HG03280 (cell line): ENCODE measurements around the gene ZNF532.
A peak's percentile ranks its signal among the peaks of the same experiment; 100 is the strongest.

Source experiments
- ATAC-seq: cut with Tn5 transposase; IDR thresholded peaks from one replicate; pipeline ENCODE4 v1.9.1; 2021; ENCODE audit warnings: mild to moderate bottlenecking, moderate library complexity; ENCODE audit not compliant: unreplicated experiment

ZNF532 gene

DNA sequence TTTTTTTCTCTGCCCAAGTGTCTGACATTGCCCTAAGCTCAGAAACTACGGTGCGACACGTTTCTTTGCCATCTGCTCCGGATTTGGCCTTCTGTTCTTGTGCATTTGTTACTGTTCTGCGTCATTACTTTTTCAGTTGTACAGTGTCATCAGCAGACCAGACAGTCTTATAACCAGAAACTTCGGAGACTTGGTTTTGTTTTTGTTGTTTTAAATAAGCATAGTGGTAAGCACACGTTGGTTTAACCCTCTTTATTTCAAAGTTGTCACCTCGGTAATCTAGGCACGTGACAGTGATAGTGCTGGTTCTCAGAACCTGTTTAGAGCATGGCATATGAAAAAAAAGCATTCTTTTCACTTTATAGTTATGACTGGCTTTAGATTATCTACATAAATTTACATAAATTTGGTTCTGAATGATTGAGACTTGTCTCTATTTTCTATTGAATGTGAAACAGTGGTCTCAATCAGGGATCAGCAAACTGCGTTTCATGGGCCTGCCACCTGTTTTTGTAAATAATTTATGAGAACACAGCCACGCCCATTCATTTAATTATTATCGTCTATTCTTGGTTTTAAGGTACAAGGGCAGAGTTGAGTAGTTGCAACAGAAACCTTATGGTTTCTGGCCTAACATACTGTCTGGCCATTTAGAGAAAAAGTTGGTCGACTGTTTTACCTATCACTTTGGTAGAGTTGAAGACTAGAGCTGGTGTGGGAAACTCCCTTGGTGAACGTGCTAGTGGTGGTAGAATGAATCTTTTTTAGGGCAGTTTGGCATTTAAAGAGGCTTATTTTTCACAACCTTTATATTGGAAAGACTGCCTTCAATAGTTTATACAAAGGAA, 106.5 kb downstream of the ZNF532 start:
- peak; percentile 54 for ATAC-seq

GRCh38 chr18:58975296-58975695, 110.6 kb downstream of the ZNF532 start:
- no peak for ATAC-seq

- no peak for ATAC-seq
Observed at GRCh38 chr18:58975781-58976180, 111.1 kb downstream of the ZNF532 start.

DNA sequence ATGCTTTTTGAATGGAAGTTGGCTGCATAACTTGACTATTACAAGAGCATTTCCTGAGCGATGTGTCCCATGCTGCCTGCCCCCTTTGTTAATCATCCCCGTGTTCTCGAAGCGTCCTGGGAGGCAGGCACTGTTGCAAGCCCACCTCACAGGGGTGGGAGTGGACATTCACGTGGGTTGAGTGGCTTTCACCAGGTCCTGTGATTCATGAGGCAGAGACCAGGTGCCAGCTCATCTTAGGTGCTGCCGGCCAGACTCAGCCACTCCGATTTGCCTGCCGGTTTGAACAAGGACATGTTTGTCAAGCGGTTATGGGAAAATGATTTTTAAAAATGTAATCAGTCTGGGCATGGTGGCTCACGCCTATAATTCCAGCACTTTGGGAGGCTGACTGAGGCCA, 112.5 kb downstream of the ZNF532 start:
- no peak for ATAC-seq

- no peak for ATAC-seq
Observed at GRCh38 chr18:58977801-58978200, 113.1 kb downstream of the ZNF532 start.

GRCh38 chr18:58978916-58979315, 114.2 kb downstream of the ZNF532 start:
- no peak for ATAC-seq

DNA sequence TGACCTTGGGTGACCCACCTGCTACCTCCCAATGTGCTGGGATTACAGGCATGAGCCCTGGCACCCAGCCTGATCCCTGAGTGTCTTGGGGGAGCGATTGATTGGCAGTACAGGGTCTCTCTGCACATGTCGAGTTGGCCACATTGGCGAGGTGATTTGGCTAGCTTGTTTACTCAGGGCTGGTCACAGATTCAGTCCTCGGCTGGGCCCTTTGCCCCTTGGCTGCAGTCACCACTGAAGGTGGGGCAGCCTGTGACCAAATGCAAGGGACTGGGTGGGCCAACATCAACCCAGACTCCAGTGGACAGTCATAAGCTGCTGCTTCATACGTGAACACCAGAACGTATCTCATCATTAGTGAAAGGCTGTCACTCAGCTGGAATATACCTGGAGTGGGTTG, 114.9 kb downstream of the ZNF532 start:
- no peak for ATAC-seq

- no peak for ATAC-seq
Observed at GRCh38 chr18:58980991-58981390, 116.3 kb downstream of the ZNF532 start.

GRCh38 chr18:58983260-58984155, 118.8 kb downstream of the ZNF532 start:
- no peak for ATAC-seq

- no peak for ATAC-seq
Observed at GRCh38 chr18:58988600-58988999, 123.9 kb downstream of the ZNF532 start.

DNA sequence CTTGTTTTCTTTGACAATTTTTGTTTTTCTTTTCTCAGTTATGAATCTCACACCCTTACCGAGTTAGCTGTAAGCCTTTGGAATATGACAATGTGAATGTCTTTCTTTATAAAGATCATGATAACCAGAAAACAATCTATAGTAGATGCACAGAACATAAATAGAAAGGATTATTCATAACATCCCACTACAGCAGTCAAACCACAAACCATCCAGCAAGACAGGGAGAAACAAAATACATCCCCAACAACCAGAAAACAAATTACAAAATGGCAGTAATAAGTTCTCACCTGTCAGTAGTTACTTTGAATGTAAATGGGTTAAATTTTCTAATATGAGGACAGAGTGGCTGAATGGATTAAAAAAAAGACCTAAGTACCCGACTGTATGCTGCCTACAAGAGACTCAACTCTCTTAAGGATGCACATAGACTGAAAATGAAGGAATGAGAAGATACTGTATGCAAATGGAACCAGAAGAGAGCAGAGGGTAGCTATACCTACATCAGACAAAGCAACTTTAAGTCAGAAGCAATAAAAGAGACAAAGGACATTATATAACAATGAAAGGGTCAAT, 124.6 kb downstream of the ZNF532 start:
- ATAC-seq = no peak

DNA sequence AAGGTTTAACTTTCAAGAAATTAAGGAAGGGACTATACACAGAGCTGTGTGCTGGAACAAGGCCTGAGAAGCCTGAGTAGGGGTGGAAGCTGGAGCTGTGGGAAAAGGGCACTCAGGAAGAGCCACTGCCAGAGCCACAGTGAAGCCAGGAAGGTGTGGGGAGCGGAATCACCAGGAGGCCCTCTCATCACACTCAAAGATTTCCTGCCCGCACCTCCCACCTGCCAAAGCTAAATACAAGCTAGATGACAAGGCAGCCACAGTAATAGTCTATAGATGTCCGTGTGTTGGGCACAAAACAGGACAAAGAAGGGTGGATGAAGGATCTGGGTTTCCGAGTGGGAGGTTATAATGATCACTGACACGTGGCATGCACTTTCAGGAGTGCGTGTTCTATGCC, 126.0 kb downstream of the ZNF532 start:
- ATAC-seq = no peak

DNA sequence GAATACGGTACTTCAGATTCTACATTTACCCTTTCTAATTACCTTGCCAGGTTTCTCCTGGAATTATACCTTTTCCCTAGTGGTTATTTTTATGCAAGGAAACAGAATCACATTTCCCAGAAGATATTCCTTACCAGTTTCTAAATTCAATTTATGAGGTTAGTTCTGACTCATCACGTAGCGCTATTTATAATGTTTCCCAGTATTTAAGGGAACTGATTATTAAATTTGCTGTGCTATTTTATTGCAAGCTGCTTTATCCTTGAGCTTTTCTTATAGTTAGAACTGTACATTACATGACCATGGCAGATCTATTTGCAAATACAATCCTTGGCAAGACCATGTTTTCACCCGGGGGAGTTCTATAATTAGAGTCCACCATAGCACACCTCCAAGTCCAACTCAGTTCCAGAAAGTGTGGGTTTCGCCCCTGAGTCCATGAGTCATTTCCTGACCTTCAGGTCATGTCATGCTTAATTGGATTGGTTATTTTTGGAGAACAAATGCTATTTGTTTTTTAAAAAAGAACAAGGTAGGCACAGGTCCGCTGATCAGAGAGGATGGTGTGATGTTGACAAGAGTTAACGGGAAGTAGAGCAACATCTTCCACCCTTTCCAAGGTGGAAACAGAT, 126.6 kb downstream of the ZNF532 start:
- peak; percentile 66 for ATAC-seq

DNA sequence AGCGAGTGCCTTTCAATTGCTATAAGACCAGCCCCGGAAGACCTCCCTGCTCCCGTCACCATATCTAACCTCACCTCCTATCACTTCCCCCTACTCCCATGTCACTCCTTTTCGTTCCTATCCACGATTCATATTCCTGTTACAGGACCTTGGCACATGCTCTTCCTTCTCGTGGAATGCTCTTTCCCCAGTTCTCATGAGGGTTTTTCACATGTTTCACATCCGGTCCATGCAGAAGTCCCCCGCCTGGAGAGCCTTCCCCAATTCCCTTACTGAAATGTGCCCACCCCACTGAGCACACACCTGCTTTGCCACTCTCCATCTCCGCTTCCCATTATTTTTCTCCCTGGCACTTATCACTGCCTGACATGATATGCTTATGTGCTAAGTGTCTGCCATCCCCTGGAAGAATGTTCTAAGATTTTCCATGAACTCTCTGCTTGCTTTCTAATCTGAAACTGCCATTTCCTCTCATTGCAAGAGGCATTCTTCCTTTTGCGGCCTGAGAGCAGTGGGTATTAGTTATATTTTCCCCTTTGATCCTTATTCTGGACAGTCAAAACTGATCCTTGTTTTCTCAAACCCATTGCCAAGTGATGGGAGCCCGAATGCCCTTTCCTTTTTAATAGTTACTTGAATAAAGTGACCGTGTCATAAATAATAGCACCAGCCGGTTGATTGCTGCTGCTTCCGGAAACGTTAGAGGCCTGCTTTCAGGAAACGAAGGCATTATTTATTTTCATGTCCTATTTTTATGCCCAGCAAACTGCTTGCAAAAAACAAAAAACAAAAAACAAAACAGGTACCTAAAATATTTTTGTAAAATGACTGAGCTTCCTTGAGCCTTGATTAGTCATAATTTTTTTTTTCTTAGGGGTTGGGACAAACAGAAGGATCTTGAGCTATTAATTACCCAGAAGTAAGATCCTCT, 127.9 kb downstream of the ZNF532 start:
- ATAC-seq = no peak

DNA sequence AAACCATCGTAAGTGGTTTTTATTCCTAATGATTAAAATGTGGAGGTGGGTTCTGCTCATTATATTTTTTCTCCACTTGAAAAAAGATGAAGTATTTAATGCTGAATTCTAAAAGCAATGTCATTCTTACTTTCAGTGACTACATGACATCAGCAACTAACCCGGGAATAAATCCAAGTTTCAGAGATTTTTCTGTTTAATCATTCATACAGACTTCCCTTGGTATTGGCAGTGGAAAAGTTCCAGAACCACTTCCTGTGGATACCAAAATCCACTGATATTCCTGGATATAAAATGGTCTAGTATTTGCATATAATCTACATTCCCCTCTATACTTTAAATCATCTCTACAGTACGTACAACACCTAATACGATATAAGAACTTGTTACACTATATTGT, 128.6 kb downstream of the ZNF532 start:
- ATAC-seq = no peak

- ATAC-seq = no peak
Observed at GRCh38 chr18:58995663-58996062, 131.0 kb downstream of the ZNF532 start.

- no peak for ATAC-seq
Observed at GRCh38 chr18:58996131-58996641, 131.5 kb downstream of the ZNF532 start.

- ATAC-seq = no peak
Observed at GRCh38 chr18:58996696-58997095, 132.0 kb downstream of the ZNF532 start.

DNA sequence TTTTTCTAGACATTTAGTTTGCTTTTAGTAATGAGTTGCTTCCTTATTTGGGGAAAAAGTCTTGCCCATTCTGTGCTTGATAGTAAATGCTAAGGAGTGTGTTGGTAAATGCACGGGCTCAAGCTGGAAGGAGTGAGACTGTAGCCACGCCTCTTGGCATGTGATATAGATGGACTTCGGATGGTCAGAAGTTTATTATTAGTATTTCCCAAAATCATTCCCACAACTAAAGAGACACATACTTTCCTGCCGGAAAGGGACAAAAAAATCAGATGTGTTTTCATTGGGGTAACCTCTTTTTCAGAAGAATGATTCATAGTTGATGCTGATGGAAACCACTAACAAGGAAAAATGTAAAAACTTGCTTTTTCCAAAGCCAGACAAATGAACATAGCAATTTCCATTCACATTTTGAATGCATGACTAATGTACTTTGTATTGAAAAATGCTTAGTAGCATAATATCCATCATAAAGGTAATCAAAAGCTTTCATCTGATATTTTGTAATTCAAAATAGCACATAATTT, 133.2 kb downstream of the ZNF532 start:
- ATAC-seq = no peak
